HG03460 (cell line): Measurements from ENCODE around the gene CDK6.

Experiments used
- ATAC-seq: cut with Tn5 transposase; IDR thresholded peaks from one replicate; pipeline ENCODE4 v1.9.1; 2021; ENCODE audit not compliant: unreplicated experiment

The CDK6 gene

DNA sequence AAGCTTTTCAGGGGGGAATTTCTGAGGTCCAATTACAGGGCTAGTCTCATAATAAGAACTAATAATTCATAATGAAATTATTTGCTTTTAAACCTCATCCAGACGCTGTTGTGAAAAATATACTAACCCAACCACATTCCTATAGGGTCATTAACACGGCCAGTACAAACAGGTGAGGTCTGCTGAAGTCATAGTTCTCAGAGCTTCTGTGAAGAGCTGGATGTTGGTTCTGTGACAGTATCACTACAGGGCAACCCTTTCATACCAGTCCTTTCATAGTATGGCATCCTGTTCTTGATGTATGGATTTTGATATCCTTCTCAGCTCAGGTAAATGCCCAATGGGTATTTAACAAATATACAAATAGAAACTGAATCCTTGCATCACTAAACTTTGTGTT is 183.8 kb downstream of the CDK6 start:
- no peak for ATAC-seq

- ATAC-seq = no peak
These were observed 186.0 kb downstream of the CDK6 start for GRCh38 chr7:92650391-92650790.

DNA sequence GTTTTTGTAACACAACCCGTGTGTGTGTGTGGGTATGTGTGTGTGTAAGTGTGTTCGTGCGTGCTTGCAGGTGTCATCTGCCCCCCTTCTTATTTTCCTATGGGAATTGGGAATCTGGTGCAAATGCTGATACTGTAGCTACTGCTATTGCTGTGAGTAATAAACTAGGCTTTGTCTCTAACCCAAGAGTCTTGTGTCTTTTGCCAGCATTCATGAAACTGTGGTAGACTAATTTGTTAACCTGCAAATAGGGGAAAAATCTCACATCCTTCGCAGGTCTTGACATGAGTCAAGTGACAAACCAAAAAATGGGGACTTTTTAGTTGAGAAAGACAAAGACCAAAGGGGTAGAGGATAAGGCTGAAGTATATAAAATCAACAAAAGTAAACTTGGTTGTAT is 188.3 kb downstream of the CDK6 start:
- peak; percentile 48 for ATAC-seq

DNA sequence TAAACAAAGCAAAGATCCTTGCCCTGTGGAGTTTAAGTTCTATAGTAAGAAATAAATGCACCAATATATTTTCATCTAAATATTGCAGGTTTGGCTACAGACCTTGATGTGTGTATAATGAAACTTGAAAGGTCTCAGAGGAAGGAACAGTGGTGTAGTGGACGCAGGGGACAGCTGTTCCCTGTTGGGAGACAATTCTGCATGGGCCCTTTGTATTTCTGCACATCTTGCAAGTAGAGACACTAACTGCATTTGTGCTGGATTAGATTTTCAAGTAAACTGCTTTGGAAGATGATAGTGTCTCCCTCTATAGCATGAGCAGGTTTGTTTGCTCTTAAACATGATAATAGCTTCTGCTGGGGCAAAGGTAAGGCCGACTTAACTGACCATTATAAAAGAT is 188.7 kb downstream of the CDK6 start:
- ATAC-seq = no peak

DNA sequence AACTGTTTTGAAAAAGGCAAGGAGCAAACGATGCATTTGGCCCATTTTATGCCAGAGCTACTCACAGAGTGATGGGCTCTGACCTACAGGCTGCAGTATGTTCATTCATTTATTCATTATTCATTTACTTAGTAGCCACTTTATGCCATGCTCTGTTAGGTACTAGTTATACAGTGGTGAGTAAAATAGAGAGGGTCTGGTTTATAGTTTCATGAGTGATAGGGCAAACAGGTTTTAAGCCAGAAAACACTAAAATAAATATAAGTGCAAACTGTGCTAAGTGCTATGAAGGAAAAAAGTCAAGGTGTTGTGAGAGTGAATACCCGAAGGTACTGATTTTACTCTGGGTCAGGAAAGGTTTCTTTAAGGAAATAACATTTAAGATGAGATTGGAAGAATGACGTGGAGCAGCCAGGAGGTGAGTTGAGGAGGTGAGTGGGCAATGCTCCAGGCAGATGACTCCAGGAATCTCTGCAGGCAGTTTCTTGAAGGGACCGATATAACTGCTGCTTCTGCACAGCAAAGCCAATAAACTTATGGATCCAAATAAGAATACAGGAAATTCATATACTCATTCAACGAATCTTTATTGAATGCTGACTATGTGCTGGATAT is 189.3 kb downstream of the CDK6 start:
- peak; percentile 46 for ATAC-seq

DNA sequence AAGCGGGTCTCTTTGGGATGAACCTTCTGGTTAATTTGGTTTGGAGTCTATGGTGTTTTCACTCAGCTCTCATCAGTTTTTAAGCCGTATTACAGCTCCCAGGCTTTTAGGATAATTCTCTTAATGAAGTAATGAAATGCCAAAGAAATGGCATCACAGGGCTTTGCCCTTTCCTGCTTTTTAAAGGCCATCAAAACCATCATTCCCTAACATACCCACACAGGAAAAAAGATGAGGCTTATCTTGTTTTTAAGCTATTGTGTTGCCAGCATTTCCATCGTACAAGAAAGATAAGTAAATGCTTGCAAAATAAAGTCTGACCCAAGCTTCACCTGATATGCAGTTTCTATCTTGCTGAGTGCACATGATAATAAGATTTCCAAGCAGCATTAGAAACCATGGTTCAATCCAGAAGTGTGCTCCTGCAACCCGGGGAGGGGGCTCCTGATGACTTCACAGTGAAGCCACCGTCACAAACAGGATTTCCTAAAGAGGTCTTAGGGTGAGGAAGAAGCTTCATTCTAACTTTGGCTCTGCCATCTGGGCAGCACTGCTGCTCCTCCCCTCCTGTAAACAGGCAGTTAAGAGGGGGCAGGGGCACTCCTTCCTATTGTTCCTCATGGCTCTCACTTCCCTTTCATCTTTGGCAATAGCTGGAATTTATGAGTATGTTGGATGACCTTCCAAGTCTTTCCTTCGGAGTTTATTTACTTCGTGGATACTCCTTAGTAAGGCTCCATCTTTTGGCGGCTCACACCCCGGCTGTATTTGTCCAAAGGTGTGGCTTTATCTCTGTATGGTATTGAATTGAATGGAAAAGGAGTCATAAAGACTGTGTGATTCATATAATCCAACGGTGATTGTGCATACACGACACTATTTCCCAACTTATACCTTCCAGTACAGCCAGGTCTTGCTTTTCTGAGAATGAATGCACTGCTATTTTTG is 191.0 kb downstream of the CDK6 start:
- no peak for ATAC-seq

GRCh38 chr7:92644406-92645113 is 191.8 kb downstream of the CDK6 start:
- no peak for ATAC-seq

GRCh38 chr7:92643821-92644220 is 192.6 kb downstream of the CDK6 start:
- ATAC-seq = no peak

- peak; percentile 80 for ATAC-seq
These were observed 194.4 kb downstream of the CDK6 start for GRCh38 chr7:92641921-92642511.

DNA sequence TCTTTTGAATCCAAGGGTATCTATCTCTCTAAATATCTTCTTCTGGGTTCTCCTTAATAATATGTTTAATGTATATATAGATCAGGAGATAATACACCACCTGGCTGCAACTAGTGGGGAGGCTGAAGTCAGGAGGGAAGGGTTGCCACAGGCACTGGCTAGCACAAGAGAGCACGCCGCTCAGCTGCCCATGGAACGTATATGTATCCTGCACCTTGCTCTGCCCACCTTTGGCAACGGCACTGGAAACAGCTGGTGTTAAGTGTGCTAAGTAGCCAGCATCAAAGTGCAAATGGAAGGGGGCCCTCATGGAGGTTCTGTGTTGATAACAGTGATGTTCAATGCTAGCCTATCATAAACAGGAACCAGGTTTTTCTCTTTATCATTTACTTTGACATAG is 196.4 kb downstream of the CDK6 start:
- ATAC-seq = no peak

GRCh38 chr7:92639213-92639896 is 197.0 kb downstream of the CDK6 start:
- no peak for ATAC-seq

- ATAC-seq = no peak
These were observed 200.3 kb downstream of the CDK6 start for GRCh38 chr7:92636018-92636560.

DNA sequence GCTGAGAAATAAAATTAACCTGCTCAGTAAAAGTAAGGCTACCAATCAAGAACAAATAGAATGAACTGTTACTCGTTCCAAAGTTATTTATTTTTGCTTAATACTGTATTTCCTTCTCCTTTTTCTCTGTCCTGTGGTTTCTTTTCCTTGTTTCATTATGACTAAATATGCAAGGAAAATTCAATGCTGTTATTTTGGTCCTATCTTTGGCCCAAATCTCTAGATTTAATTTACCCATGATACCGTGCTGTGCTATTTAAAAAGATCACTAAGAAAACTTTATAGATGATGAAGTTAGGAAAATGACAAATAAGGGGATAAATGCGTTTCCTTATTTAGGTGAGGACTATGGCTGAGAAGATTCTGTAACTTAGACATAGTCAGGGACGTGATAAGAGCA is 200.8 kb downstream of the CDK6 start:
- ATAC-seq = no peak

- peak; percentile 28 for ATAC-seq
These were observed 201.4 kb downstream of the CDK6 start for GRCh38 chr7:92634924-92635519.

DNA sequence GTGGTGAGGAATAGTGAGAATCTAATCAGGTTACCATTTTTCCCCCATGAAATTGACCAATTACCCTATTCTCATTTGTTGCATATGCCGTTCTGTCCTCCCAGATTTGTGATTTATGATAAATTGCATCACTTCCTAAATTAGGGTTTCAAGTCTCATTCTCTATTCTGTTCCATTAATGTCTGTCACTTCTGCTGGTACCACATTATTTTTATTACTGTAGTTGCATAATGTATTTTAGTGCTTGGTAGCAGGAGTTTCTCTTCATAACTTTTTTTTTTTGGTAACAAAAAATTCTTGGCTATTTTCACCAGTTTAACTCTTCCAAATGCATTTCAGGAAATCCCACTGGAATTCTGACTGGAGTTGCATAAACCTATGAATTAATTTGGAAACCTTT is 202.2 kb downstream of the CDK6 start:
- ATAC-seq = no peak

GRCh38 chr7:92633211-92633906 is 203.0 kb downstream of the CDK6 start:
- ATAC-seq = no peak

- ATAC-seq = no peak
These were observed 203.6 kb downstream of the CDK6 start for GRCh38 chr7:92632791-92633190.

- peak; percentile 22 for ATAC-seq
These were observed 204.4 kb downstream of the CDK6 start for GRCh38 chr7:92631850-92632487.
